NCI-H2029 treated with DMSO at 0.1 percent for 48 hours (cell line): ENCODE results near the gene MGMT.

ENCODE experiments used
- DNase-seq: peaks from one replicate; lab custom pipeline; 2025; lab: John Stamatoyannopoulos, UW

MGMT gene

DNA sequence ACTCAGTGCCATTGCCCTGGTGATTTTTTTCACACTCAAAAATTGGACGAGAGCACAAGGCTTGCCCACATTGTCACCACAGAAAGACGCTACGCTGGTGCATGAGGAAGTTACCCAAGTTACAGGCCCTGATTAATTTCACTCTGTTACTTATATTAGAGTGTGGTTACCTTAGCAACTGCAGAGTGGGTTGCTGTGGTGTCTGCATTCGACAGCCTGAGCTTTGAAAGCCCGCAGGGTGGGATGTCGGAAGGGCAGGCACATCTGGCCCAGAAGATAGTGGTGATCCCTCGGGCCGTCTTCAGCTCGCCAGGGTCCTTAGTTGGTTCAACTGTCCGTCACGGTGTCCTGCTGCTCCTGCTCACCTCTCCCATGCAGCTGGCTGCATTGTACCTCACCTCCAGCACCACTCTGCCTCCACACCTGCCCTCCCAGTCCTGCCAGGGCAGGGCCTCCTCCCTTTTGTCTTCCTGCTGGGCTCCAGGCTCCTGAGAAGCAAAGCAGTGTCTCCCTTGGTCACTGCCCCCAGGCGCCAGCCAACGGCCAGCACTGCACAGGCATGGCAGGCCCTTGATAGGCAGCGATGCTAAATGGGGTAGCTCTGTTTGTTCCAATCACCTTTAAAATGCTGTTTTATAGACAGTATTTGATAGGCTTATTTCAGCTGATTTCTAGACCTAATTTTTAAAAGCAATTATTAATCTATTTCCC lies 329.8 kb downstream of the MGMT start:
- no peak for DNase-seq

DNA sequence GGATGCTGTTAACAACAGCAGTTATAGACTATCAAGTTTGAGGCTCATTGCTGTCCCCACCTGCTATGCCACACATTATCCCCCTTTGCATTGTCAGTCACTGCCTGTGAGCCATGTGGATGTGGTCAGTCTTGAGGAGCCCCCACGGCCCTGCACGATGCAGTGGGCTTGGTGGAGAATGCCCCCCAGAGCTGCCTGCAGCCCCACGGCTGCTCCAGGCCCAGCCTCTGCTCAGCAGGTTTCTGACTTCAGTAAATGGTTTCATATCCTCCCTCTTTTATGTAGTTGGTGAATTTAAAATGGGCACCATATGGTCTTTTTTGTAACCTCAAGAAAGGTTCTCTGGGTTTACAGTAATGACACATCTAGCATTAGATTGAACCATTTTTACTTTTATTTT lies 332.9 kb downstream of the MGMT start:
- DNase-seq, result no peak

DNA sequence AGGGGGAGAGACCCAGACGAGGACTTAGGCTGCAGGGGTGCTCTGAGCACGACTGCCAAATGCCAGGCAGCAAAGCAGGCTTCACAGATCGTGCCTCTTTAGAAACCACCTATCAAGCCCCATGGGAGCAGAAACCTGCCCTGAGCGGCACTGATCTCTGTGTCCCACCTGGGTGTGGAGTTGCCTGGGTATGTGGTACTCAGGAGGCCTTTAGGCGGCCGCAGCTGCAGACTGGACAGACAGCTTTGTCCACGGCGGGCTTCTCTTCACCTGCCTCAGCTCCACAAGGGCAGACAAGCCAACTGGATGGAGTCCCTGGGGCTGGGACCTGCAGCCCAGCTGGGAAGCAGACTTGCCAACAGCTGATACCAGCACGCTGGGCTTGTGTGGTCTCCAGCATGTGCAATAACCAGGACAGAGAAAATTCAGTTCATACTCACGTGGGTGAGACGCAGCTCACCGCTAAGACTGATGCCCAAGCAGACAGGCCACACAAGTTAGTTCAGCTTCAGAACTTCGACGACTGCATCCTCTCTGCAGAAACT lies 333.8 kb downstream of the MGMT start:
- DNase-seq, result no peak

DNA sequence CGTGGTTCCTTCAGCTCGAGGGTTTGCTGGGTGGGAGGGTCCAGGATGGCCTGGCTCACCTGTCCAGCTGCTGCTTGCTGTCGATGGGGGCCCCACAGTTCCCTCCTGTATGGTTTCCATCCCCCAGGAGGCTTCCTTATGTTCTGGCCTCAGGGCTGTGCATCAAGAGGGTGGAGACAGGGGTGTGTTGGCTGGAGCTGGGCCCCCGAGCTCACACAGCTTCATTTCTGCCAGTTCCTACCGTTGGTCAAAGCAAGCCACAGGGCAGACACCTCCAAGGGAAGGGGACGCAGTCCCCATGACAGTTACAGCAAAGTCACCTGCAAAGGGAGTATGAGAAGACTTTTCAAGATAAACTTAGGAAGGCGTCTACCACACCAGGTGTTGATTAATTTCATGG lies 340.2 kb downstream of the MGMT start:
- no peak for DNase-seq

DNA sequence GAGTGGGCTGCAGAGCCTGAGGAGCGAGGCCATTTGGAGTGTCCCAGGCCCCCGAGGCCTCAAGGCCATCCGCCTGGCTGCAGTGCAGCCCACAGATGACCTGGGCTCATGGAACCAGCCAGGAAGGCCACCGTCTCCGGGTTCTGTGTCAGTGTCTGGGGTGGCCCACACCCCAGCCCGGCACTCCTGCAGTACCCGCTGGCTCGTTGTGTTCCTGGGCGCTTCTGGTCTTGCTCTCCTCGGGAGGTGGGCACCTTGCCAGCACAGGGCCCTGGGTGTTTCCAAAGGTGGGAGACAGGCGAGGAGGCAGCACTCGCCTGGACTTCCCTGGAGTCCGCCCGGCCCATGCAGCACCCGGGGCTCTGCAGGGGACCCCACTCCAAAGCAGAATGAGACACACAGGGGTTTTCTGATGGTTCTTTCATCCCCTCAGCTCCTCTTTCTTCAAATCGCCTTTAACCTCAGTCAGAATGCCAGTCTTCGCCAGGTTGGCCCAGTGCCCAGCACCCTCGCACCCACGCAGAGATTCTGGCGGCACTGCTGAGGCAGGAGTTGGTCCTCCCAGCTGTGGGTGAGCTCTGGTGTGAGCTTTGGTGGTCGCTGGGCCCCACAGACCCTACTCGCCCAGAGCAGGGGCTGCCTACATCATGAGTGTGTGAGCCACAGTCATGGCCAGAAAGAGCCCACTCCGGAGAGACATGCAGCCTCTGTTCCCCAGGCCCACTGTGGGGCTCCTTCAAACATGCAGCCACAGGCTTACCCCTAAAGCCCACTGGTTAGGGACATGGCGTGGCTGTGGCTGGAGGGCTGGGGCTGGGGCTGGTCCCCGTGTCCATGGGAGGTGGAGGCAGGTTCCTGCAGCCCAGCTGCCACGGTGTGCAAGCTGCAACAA lies 341.3 kb downstream of the MGMT start:
- no peak for DNase-seq

DNA sequence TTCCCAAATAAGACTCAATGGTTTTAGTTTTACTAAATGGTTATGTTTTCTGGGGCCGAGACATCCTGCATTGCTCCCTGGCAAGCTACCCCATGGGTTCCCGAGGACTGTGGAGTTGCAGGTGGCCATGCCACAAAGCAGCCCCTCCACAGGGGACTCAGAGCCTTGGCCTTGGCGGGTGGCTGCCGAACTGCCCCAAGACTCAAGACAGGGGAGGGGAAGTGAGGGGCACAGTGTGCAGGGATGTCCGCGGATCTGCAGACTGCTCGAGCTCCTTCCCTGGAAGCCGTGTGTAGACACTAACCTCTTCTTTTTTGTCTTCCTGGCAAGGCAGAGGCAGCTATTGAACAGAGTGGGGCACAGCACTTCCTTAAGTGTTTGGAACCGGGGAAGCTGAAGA lies 342.4 kb downstream of the MGMT start:
- no peak for DNase-seq

- no peak for DNase-seq
Measured at GRCh38 chr10:129809841-129810240, 342.8 kb downstream of the MGMT start.

DNA sequence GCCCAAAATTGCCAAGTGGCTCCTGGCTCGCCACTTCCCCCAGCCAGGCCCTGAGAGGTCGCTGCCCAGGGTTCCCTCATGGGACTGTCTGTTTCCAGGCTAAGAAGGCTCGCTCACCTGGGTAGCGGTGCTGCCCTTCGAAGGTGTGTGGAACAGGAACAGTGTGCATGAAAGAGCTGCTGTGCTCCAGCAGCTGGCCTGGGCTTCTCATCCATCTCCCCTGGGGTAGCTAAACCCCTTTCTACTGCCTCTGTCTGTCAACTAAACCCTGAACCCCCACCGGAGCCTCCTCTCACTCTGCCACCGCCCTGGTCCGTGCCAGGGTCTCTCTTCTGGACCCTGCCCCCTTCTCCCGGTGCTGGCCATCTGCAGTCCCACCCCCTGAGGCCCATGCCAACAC lies 344.2 kb downstream of the MGMT start:
- no peak for DNase-seq

DNA sequence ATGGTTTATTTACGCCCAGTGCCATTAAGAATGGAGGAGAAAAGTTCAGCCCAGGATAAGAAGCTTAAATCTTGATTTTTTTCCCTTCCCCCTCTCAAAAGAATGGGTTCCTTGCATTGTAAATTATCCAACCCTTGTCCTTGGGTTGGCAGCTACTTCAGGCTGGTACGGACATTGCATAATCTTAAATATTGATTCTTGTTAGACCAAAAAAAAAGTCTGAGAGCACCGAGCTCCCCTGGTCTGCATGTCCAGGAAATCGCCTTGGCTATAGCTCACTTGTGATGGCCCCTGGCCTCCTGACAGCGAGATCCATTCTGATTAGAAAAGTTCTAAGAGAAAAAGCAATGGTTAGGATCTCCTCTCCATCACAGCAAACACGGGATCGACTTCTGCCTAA lies 345.4 kb downstream of the MGMT start:
- no peak for DNase-seq

DNA sequence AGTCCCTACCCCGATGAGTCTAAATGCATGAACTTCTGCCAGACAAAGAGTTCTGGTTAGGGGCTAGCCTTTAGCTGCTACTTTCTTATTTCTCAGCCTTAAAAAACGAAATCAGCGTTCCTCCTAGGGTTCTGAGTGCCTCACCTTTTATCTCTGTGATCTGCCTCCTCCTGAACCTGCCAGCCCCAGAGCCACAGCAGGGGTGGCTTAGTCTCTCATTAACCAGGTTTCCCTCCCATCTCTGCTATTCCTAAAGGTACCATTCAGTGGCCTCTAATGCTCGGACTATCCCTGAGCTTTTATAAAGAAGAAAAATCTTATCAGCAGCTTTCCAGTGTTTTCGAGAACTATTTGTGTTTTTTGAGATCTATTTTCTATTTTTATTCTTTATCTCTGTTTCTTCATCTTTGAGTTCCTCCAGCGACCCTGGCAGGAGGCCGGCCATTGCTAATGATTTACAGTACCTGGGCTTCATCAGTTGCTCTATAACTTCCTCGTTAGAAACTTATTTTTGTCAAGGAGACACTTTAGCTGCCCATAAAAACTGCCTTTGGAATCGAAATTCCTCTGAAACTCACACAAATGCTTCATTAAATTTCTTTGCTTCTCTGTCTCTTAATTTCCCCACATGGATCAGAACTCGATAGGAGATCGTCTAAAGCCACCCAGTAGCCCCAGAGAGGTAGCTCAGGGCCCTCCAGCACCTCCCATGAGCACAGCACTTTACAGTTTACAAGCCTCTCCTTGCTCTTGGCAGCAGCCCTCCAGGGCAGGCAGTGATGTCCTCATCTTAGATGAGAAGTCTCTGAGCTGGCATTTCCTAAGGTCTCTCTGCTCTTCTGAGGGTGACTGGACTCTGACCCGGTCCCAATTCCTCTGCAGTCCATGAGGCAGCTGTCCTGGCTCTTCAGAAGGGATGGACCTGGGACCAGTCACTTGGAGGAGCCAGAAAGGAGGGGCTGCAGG lies 347.9 kb downstream of the MGMT start:
- no peak for DNase-seq

DNA sequence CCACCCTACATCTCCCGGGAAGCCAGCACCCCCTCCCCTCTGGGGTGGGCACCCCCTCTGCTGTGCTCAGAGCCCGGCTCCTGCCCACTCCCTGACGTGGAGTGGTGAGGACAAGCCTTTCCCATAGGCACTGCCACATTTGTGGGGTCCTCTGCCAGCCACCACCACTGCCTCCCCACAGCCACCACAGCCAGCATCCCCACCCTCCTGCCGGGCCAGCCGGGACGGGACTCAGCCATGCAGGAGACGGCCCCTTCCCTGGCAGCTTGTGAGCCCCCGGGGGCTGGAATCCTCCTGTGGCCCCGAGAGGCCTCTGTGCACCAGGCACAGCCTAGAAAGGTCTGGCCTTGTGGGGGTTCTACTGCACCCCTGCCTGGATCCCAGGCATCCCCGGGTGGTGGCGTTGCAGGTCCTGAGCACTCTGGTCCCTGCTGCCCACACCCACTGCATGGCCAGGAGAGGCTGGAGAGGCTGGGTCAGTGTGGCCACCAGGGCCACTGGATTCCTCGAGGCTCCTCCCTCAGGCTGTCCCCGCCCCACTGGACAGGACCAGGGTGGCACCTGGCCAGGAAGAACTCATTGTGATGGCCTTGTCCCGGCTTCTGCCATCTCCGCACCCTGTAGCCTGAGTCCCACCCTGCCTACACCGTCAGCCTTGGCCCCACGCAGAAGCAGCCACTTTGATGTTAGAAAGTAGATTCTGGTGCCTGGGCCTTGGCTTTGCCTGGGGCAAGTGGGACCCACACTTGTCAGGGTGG lies 349.0 kb downstream of the MGMT start:
- no peak for DNase-seq

- DNase-seq, result no peak
Measured at GRCh38 chr10:129816656-129817045, 349.6 kb downstream of the MGMT start.
